ENCODE measurements around the gene CIAO3.
A peak's percentile ranks its signal among the peaks of the same experiment; 100 is the strongest.

The CIAO3 gene

DNA sequence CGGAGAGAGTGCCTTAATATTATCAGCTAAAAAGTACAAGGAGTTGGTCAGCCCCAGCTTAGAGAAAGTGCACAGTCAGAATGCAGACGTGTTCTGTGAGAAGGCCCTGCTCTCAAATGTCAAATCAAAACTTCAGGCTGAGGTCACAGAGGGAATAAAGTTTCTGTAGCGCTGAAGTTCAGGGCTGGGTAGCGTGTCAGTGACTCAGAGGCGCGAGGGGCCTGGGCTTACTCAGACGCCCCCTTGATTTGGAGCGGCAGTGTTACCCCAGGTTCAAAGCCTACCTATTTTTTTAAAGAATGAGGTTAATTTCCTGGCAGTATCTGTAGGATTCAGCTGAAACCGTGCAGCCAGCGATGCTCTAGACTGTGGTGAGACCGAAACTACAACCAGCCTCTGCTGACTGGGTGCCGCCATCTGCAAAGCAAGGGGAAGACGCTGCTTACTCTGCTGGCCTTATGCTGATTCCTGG lies 4.8 kb downstream of the CIAO3 start:
- no peak for DNase-seq (ENCODE audit: low read depth, low spot score)

DNA sequence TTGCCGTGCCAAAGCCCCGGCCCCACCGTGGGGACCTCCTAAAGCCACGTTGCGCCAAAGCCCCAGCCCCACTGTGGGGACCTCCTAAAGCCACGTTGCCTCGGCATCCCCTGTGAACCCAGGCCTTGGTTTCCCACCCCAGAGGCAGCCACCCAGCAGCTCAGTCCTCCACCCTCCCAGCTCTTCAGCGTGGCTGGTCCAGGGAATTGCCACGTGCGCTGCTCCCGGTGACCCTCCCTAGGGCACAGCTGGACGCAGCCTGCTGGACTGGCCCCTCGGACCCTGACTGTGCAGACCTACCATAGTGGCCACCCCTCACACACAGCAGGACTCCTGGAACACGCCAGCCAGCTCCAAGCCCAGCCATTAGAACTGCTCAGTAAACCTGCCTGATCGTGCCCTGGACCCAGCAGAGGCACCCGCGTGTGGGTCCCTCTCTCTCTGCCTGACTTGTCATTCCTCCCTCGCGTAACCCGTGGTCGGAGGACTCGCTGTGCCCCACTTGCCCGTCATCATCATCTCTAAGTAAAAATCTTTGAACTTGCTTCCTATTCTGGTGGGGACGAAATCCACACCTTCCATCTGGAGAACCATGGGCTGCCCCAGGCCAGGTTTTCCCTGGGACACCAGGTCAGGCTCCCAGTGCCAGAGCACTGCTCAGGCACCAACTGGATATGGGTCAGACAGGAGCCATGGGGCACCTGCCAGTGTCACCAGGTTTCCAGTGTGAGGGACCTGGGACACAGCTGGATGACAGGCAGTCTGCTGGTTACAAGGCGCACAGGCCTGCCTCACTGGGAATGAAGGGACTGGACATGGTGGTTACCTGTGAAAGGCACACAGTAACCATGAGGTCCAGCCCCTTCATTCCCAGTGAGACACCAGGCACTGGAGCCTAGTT lies 5.6 kb downstream of the CIAO3 start:
- no peak for DNase-seq (ENCODE audit: low read depth, low spot score)

DNA sequence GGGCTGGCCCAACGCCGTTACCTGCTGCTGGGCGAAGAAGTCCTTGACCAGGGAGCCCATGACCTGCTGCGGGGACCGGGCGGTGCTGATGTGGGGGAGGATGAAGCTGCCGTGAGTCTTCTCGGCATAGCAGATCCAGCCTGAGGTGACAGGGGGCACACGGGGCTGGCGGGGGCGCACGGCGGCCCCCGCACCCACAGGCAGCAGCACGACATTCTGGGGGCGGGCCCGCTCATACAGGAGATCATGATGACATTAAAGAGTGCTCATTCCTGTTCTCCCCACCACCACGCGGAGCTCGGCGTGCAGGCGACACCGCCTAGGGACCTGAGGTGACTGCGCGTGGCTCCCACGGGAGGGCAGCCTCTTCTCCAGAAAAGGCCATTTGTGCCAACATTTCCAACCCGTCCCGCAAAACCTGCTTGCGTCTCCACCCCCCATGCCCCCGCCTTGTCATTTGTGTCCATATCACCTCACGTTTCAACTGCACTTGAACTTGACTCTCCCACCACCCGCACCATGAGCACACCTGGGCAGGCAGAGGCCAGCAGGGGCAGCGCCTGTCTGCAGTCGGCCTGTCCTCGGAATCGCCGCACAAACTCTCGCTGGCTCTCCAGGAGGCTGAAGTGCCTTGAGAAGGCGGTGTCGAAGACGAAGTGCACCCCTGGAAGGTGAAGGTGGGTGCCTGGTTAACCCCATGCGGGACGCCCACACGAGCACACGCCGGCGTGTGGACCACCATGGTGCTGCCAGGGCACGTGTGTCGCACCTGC lies 6.4 kb downstream of the CIAO3 start:
- no peak for DNase-seq (ENCODE audit: low read depth, low spot score)

DNA sequence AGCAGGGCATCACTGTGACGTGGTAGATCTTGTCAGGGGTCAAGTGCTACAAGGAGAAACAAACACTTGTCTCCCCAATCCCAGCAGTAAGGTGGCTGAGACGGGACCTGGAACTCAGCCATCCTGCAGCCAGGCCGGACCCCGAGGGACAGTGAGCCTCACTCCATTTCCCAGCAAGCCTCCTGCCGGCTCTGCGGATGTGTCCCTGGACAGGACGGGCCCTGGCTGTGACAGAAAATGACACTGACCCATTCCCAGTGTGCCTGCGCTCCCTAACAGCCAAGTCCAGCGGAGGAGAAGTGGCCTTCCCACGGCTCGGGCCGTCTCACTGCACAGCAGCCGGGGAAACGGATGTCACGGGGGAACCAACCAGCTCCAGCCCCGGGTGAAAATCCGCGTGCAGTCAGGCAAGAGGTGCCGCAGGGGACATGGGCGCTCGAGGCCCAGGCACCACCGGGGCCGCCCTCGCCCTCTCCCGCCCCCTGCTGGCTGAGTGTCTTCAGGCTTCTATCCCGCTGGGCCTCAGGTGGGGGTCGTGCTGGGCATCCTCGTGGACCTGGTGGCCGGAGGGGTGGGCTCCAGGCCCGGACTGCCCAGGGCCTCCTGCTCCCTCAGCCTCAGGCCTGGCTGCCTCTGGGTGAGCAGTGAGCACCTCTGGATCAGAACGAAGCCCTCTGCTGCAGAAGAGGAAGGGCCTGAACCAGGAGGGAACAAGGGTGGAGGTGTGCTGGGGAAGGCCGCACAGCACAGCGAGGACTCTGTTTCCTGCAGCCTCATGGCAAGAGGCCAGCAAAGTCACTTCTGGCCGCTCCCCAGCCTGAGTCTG lies 7.2 kb downstream of the CIAO3 start:
- no peak for DNase-seq (ENCODE audit: low read depth, low spot score)

DNA sequence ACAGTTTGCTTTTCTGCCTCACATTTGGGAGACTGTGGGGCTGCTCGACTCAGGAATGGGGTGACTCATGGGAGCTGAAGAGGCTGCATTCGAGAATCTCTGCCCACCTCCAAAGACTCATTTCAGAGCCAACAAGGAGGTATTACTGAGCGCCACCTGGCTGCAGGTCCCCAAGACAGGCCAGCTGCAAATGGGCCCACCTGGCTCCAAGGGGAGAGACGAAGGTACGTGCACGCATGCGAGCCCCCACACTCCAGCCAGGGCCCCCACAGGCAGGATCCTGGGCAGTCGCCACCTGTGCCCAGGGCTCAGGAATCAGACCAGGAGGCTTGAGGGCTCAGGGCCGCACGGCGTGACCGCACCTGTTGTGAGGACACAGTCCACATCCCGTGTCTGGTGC lies 7.9 kb downstream of the CIAO3 start:
- DNase-seq (ENCODE audit: low read depth, low spot score) = no peak

DNA sequence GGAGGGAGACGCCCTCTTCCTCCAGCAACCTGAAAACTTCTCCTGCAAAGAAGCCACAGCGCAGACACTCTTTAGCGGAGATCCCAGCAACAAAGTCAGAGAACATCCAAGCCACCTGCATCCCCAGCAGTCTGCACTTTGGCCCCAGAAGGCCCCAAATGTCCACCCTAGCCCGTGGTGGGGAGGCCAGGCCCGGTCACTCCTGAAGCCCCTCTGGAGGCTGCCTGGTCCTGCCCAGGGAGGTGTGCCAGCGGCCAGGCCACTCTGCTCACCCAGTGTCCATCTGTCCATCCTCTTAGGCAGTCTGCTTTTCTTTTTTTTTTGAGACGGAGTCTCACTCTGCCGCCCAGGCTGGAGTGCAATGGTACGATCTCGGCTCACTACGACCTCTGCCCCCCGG lies 8.5 kb downstream of the CIAO3 start:
- DNase-seq (ENCODE audit: low read depth, low spot score) = no peak

DNA sequence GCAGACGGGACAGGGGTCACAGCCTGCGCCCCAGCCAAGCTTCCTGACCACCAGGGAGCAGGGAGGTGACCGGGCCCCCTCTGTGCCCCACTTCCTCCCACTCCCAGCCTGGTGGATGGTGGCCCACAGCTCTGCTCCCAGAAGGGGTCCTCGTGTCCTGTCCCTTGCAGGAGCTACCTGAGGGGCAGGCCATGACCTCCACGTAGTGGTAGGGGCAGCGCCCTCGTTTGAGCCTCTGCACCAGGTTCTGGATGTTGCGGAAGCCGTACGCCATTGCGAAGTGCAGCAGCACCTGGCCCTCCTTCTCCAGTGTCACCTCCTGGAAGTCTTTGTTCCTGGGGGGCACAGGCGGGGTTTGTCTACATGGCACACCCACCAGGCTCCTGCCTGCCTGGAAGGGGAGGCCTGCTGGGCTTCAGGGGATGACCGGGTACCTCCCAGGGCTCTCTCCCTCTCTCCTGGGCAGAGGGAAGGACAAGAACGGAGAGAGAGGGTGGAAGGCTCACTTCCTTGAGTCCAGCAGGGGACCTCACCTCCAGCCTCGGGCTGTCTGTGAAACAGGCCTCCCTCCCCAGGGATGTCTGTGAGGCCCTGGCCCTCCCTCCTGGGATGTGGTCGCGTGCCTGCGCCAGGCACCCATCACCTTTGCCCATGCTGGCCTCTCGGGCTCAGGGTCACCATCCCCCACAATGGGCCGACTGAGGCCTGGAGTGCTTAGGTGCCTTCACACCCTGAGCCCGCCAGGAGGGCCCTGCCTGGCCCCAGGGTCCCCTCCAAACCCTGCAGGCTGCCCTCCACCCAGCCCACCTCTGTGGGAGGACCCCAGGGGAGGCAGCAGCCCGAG lies 9.9 kb downstream of the CIAO3 start:
- no peak for DNase-seq (ENCODE audit: low read depth, low spot score)

DNA sequence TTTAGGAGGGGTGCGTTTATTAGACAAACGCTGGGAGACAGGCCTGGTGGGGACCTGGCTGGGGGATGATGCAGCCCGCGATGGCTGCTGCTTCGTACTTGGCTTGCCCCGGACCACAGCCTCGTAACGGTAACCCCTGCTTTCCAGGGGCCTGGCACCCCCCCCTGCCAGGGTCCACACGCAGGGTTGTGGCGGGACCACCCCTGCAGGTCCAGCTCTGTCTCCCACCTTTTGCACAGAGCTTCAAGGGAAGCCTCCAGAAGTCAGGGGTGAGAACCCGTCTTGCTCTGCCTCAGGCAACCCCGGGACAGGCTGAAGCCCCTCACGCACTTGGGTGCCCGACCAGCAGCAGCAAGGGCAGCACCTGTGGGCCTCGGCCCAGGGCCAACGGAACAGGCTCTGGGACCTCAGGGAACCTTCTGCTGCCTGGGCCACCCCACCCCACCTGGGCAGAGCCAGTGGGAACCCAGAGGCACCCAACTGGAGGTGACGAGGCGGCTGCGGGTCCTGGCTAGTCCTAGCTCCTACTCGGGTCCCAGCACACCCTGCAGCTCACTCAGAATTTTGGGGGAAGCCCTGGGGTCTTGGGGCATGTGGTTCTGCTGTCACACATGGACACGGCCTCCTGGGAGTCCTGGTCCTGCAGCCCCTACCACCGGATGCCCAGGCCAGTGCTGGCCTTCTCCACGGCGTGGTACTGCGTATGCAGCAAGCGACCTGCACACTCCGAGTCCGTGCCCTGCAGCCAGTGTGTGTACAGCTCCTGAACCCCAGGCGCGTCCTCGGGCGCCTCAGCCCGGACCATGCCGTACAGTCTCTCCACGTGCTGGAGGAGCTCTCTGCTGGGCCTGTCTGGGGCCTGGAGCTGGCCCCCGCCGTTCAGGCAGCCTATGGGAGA lies 10.8 kb downstream of the CIAO3 start:
- no peak for DNase-seq (ENCODE audit: low read depth, low spot score)

DNA sequence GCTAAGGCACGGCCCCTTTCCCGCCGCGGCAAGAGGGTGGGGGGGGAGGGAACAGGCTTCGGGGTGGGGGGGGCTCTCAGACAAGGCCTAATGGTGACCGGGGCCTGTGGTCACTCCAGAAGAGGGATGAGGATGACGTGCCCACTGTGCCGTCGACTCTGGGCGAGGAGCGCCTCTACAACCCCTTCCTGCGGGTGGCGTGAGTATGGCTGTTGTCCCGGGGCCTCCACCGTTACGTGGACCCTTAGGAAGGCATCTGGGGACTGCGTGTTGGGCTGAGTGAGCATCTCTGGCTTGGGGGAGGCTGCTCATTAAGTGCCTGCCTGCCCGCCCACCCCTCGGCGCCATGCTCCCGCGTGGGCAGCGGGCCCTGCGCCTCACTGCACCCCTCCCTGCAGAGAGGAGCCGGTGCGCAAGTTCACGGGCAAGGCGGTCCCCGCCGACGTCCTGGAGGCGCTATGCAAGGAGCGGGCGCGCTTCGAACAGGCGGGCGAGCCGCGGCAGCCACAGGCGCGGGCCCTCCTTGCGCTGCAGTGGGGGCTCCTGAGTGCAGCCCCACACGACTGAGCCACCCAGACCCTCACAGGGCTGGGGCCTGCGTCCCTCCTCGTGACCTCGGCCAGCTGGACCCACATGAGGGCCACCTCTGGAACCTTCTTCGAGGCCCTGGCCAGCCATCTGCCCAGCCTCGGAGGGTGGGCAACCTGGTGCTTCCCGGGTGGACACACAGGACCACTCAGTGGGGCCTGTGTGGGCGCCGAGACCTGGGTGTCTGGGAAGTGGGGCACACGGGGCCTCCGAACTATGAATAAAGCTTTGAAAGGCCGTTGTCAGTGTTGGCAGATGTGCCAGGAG lies 11.7 kb downstream of the CIAO3 start:
- no peak for DNase-seq (ENCODE audit: low read depth, low spot score)

DNA sequence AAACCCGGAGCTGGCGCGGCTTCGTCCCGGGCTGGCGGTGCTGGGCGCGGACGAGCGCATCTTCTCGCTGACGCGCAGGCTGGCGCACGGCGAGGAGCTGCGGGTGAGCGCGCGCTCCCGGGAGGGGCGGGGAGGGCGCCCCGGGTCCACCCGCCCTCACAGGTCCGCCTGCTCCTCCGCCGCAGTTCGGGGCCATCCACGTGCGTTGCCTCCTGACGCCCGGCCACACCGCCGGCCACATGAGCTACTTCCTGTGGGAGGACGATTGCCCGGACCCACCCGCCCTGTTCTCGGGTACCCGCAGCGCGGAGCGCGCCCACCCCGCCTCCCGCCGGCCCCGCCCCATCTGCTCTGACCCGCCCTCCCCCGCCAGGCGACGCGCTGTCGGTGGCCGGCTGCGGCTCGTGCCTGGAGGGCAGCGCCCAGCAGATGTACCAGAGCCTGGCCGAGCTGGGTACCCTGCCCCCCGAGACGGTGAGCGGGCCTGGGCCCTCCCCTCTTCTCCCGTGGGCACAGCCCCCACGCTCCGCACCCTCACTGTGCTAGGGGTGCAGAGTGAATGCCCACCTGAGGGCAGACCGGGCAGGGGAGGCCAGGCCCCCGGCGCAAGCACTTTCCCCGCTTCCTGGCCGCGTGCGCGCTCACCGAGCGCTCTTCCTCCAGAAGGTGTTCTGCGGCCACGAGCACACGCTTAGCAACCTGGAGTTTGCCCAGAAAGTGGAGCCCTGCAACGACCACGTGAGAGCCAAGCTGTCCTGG lies 12.5 kb downstream of the CIAO3 start:
- DNase-seq (ENCODE audit: low read depth, low spot score) = no peak

DNA sequence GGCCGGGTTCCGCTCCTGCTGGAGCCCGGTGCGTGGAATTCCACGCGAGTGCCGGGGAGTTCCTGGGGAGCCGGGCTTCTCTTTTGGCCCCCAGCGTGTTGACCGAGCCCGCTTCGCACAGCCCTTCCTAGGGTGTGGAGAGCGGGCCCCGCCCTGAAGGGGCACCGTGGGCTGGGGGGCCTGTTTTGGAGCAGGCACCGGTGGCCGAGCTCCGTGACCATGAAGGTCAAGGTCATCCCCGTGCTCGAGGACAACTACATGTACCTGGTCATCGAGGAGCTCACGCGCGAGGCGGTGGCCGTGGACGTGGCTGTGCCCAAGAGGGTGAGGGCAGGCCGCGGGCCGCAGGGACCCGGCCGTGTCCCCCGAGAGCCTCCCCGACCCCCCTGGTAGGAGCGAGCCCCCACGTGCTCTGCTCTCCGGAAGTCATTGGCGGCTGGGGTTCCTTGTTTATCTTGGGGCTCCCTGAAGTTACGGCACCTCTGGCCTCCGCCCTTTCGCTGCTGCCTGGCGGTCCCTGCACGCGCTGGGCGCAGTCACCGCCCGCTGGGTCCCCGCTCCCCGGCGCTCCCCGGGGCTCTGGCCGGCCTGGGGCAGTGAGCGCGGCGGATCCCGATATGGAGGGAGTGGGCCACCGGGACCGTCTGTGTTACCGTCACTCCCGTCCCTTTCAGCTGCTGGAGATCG lies 13.4 kb downstream of the CIAO3 start:
- DNase-seq (ENCODE audit: low read depth, low spot score) = no peak

DNA sequence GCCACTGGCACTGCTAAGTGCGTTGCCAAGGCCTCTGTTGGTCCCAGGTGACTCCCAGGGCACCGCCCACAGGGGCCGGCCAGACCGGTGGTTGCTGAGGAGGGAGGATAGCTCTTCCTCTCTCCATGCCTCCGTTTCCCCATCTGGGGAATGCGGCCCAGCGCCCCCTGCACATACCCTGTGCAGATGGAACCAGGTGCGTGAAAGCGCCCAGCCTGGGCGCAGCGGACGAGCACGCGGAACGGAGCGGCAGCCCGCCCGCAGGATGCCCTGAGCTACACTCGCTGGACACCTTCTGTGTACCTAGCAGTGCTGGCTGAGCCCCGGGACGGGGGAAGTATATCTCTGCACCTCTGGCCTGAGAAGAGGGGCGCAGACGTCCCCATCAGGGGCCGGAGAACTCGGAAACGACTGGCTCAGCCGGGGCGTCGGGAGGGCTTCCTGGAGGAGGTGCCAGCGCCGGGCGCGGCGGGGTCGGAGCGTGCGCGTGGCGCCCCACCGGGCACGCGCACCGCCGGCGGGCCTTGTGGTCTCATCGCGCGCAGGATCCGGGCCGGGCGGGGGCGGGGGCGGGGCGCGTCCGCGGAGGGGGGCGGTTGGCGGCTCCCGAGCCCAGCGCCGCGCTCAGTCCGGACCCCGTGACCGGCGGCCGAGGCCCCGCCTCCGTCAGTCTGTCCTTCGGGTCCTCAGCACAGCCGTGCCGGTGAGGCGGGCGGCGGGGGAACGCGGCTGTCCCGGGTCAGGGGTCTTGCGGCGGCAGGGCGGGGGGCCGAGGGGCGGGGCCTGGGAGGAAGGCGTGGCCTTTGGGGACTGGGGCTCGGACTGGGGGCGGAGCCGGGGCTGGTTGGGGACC lies 14.1 kb downstream of the CIAO3 start, which contains the start of the genes CCDC78 and HAGHL:
Gene CCDC78, minus strand, starts transcription at position 6 of the 853 bp plus-strand sequence. CDS start 76 bp downstream, outside the sequence.
Gene HAGHL, plus strand, starts transcription at position 669 of the 853 bp plus-strand sequence. CDS start 404 bp downstream, outside the sequence.
- peak; percentile 43 for DNase-seq (ENCODE audit: low read depth, low spot score)

DNA sequence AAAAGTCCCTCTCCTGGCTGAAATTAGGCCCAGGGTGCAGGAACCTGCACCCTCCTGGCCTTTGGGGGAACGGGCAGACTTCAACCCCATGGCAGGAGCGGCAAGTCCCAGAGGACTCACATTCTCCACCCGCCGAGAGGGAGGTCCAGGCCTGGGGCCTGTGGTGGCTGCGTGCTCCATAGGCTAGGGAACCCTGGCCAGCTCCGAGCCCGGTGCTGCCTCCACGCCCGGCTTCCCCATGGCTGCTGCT lies 14.7 kb downstream of the CIAO3 start:
- no peak for DNase-seq (ENCODE audit: low read depth, low spot score)

DNA sequence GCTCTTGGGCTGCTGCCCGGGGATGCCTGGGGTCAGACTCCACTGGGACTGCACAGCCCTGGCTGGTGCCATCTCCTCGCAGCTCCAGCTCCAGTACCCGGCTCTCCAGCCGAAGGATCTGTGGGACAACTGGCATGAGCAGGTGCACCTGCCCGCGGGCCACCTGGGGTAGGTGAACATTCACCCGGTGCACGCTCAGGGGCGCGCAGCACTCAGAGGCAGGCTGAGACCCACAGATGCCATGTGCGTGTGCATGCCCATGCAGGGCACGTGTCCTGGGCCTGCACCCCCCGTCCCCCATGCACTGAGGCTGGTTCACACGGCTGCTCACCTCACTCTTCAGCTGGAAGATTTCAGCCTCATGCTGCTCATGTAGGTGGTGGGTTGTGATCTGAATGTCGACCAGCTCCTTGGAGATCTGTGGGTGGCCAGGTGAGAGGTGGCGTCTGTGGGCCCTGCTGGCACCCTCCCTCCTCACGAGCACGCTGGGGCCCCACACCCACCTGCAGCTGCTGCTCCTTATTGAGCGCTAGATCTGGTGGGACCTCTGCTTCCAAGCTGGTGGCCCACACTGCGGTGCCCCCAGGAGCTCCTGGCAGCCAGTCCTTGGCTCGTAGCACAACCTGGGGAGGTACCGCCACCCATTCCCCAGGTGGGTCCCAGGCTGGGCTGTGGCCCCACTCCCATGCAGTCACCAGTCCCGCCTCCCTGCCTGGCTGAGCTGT lies 15.2 kb downstream of the CIAO3 start:
- no peak for DNase-seq (ENCODE audit: low read depth, low spot score)

DNA sequence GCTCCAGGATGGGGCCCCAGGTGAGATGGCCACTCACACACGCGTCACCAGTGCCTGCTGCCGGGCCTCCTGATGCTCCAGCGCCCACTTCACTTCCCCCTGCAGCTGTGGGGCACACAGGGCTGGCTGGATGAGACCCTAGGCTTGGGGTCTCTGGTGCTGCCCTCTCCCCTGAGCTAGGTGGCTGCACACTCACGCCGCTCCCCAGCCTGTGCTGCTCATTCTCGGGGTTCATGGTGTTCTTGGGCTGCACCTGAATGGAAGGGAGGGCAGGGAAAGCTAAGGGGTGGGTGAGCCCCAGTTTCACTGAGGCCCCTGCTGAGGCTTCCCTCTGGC lies 15.8 kb downstream of the CIAO3 start:
- DNase-seq (ENCODE audit: low read depth, low spot score) = no peak

Measured in activated naive CD8-positive, alpha-beta T cell treated with anti-CD3 and anti-CD28 coated beads, Interleukin-2, amount 50 U/mL, for 16 hours (primary cell).